Measurements from ENCODE around the gene OSBPL8.

The OSBPL8 gene

GRCh38 chr12:76464631-76465166 lies 94.9 kb downstream of the OSBPL8 start:
- DNase-seq (ENCODE audit: low spot score), result no peak

- no peak for DNase-seq (ENCODE audit: low spot score)
Measured at GRCh38 chr12:76462668-76463224, 96.8 kb downstream of the OSBPL8 start.

- no peak for DNase-seq (ENCODE audit: low spot score)
Measured at GRCh38 chr12:76460807-76461206, 98.8 kb downstream of the OSBPL8 start.

GRCh38 chr12:76457818-76458217 lies 101.8 kb downstream of the OSBPL8 start:
- no peak for DNase-seq (ENCODE audit: low spot score)

GRCh38 chr12:76457010-76457409 lies 102.6 kb downstream of the OSBPL8 start:
- DNase-seq (ENCODE audit: low spot score), result no peak

GRCh38 chr12:76455582-76456345 lies 103.8 kb downstream of the OSBPL8 start:
- peak; percentile 24 for DNase-seq (ENCODE audit: low spot score)

- DNase-seq (ENCODE audit: low spot score), result no peak
Measured at GRCh38 chr12:76451528-76451927, 108.0 kb downstream of the OSBPL8 start.

GRCh38 chr12:76450690-76451089 lies 108.9 kb downstream of the OSBPL8 start:
- no peak for DNase-seq (ENCODE audit: low spot score)

- DNase-seq (ENCODE audit: low spot score), result no peak
Measured at GRCh38 chr12:76449993-76450392, 109.6 kb downstream of the OSBPL8 start.

- no peak for DNase-seq (ENCODE audit: low spot score)
Measured at GRCh38 chr12:76449583-76449982, 110.0 kb downstream of the OSBPL8 start.

- no peak for DNase-seq (ENCODE audit: low spot score)
Measured at GRCh38 chr12:76449016-76449415, 110.6 kb downstream of the OSBPL8 start.

GRCh38 chr12:76446090-76446489 lies 113.5 kb downstream of the OSBPL8 start:
- no peak for DNase-seq (ENCODE audit: low spot score)

GRCh38 chr12:76445462-76445861 lies 114.1 kb downstream of the OSBPL8 start:
- DNase-seq (ENCODE audit: low spot score), result no peak

GRCh38 chr12:76444408-76444984 lies 115.1 kb downstream of the OSBPL8 start:
- no peak for DNase-seq (ENCODE audit: low spot score)

GRCh38 chr12:76441016-76441415 lies 118.6 kb downstream of the OSBPL8 start:
- DNase-seq (ENCODE audit: low spot score), result no peak

GRCh38 chr12:76432733-76433132 lies 126.8 kb downstream of the OSBPL8 start:
- no peak for DNase-seq (ENCODE audit: low spot score)

GRCh38 chr12:76428117-76428516 lies 131.5 kb downstream of the OSBPL8 start:
- no peak for DNase-seq (ENCODE audit: low spot score)

GRCh38 chr12:76426160-76426559 lies 133.4 kb downstream of the OSBPL8 start:
- no peak for DNase-seq (ENCODE audit: low spot score)

- no peak for DNase-seq (ENCODE audit: low spot score)
Measured at GRCh38 chr12:76424941-76425340, 134.6 kb downstream of the OSBPL8 start.

- DNase-seq (ENCODE audit: low spot score), result no peak
Measured at GRCh38 chr12:76422543-76423438, 136.8 kb downstream of the OSBPL8 start.

- DNase-seq (ENCODE audit: low spot score), result no peak
Measured at GRCh38 chr12:76422154-76422542, 137.4 kb downstream of the OSBPL8 start.

GRCh38 chr12:76421046-76421445 lies 138.5 kb downstream of the OSBPL8 start:
- DNase-seq (ENCODE audit: low spot score), result no peak

All from germinal center (tissue), 1 donor.